Activated naive CD4-positive, alpha-beta T cell treated with anti-CD3 and anti-CD28 coated beads, Interleukin-2, amount 50 U/mL, for 24 hours (primary cell): ENCODE results near the gene WFIKKN2.
A peak's percentile ranks its signal among the peaks of the same experiment; 100 is the strongest.
"Not testable (repeated sequence)": the region's sequence is repeated elsewhere in the genome, so short reads cannot be mapped to it uniquely, and the experiment has no call there.

Source experiments
- H3K27ac Mint-ChIP-seq: one replicate; pipeline ENCODE4 v1.8.0; 2021; ENCODE audit warnings: mild to moderate bottlenecking, mixed read lengths
- H3K27me3 Mint-ChIP-seq: one replicate; pipeline ENCODE4 v1.8.0; 2021; ENCODE audit warnings: mixed read lengths
- H3K36me3 Mint-ChIP-seq: one replicate; pipeline ENCODE4 v1.8.0; 2021; ENCODE audit warnings: mixed read lengths
- H3K4me1 Mint-ChIP-seq: one replicate; pipeline ENCODE4 v1.8.0; 2021; ENCODE audit warnings: mixed read lengths
- H3K4me3 Mint-ChIP-seq: one replicate; pipeline ENCODE4 v1.8.0; 2021; ENCODE audit warnings: mild to moderate bottlenecking, mixed read lengths
- H3K9me3 Mint-ChIP-seq: one replicate; pipeline ENCODE4 v1.8.0; 2021; ENCODE audit warnings: mixed read lengths

Gene WFIKKN2

GRCh38 chr17:50835301-50836234, at the start of gene WFIKKN2:
WFIKKN2 (plus strand) TSS chr17:50835586; CDS start chr17:50835938, 352 bp downstream.
- H3K27ac Mint-ChIP-seq, result peak within 1 kb of the TSS; percentile 84
- H3K36me3 Mint-ChIP-seq, result no peaks in the 10 kb centered on the region
- H3K4me3 Mint-ChIP-seq, result no peak within 1 kb of the TSS
- H3K4me1 Mint-ChIP-seq, result no peaks in the 10 kb centered on the region
- H3K27me3 Mint-ChIP-seq, result peaks cover 4% of the 10 kb centered on the region
- H3K9me3 Mint-ChIP-seq, result no peaks in the 10 kb centered on the region

- Mint-ChIP-seq H3K27me3 (no peaks in the 10 kb centered on the region), H3K36me3 (no peaks in the 10 kb centered on the region), H3K4me1 (peaks cover 11% of the 10 kb centered on the region), H3K27ac (no peak overlapping the region), H3K4me3 (no peak overlapping the region), H3K9me3 (no peaks in the 10 kb centered on the region)
These were observed 49.3 kb upstream of the WFIKKN2 start for GRCh38 chr17:50785946-50786570.

- H3K36me3 Mint-ChIP-seq, result no peaks in the 10 kb centered on the region
- H3K27ac Mint-ChIP-seq, result no peak overlapping the region
- H3K27me3 Mint-ChIP-seq, result no peaks in the 10 kb centered on the region
- H3K4me3 Mint-ChIP-seq, result no peak overlapping the region
- H3K4me1 Mint-ChIP-seq, result peaks cover 5% of the 10 kb centered on the region
- no peaks in the 10 kb centered on the region for H3K9me3 Mint-ChIP-seq
These were observed 48.3 kb upstream of the WFIKKN2 start for GRCh38 chr17:50787106-50787505.

- no peaks in the 10 kb centered on the region for H3K27me3 Mint-ChIP-seq
- H3K9me3 Mint-ChIP-seq, result no peaks in the 10 kb centered on the region
- H3K4me3 Mint-ChIP-seq, result no peak overlapping the region
- H3K27ac Mint-ChIP-seq, result no peak overlapping the region
- no peaks in the 10 kb centered on the region for H3K36me3 Mint-ChIP-seq
- no peaks in the 10 kb centered on the region for H3K4me1 Mint-ChIP-seq
These were observed 44.8 kb upstream of the WFIKKN2 start for GRCh38 chr17:50790618-50791017.

GRCh38 chr17:50792132-50792531, 43.3 kb upstream of the WFIKKN2 start:
- Mint-ChIP-seq H3K9me3 (no peaks in the 10 kb centered on the region), H3K27ac (no peak overlapping the region), H3K27me3 (no peaks in the 10 kb centered on the region), H3K4me3 (no peak overlapping the region), H3K4me1 (no peaks in the 10 kb centered on the region), H3K36me3 (no peaks in the 10 kb centered on the region)

GRCh38 chr17:50793007-50793406, 42.4 kb upstream of the WFIKKN2 start:
- H3K27me3 Mint-ChIP-seq, result no peaks in the 10 kb centered on the region
- H3K9me3 Mint-ChIP-seq, result no peaks in the 10 kb centered on the region
- H3K4me3 Mint-ChIP-seq, result no peak overlapping the region
- H3K4me1 Mint-ChIP-seq, result no peaks in the 10 kb centered on the region
- H3K27ac Mint-ChIP-seq, result no peak overlapping the region
- no peaks in the 10 kb centered on the region for H3K36me3 Mint-ChIP-seq

GRCh38 chr17:50794361-50794760, 41.0 kb upstream of the WFIKKN2 start:
- Mint-ChIP-seq H3K27me3 (no peaks in the 10 kb centered on the region), H3K9me3 (no peaks in the 10 kb centered on the region), H3K4me1 (no peaks in the 10 kb centered on the region), H3K36me3 (no peaks in the 10 kb centered on the region), H3K27ac (no peak overlapping the region), H3K4me3 (no peak overlapping the region)

- Mint-ChIP-seq H3K4me3 (no peak overlapping the region), H3K36me3 (no peaks in the 10 kb centered on the region), H3K27me3 (no peaks in the 10 kb centered on the region), H3K9me3 (no peaks in the 10 kb centered on the region), H3K4me1 (no peaks in the 10 kb centered on the region), H3K27ac (no peak overlapping the region)
These were observed 38.1 kb upstream of the WFIKKN2 start for GRCh38 chr17:50797135-50797810.

GRCh38 chr17:50798424-50799288, 36.7 kb upstream of the WFIKKN2 start:
- H3K36me3 Mint-ChIP-seq, result no peaks in the 10 kb centered on the region
- H3K9me3 Mint-ChIP-seq, result no peaks in the 10 kb centered on the region
- no peaks in the 10 kb centered on the region for H3K27me3 Mint-ChIP-seq
- H3K4me3 Mint-ChIP-seq, result no peak overlapping the region
- H3K27ac Mint-ChIP-seq, result no peak overlapping the region
- H3K4me1 Mint-ChIP-seq, result no peaks in the 10 kb centered on the region

GRCh38 chr17:50799582-50799981, 35.8 kb upstream of the WFIKKN2 start:
- H3K9me3 Mint-ChIP-seq, result no peaks in the 10 kb centered on the region
- no peaks in the 10 kb centered on the region for H3K36me3 Mint-ChIP-seq
- no peak overlapping the region for H3K27ac Mint-ChIP-seq
- no peaks in the 10 kb centered on the region for H3K4me1 Mint-ChIP-seq
- H3K27me3 Mint-ChIP-seq, result no peaks in the 10 kb centered on the region
- no peak overlapping the region for H3K4me3 Mint-ChIP-seq

- H3K4me1 Mint-ChIP-seq, result no peaks in the 10 kb centered on the region
- no peak overlapping the region for H3K4me3 Mint-ChIP-seq
- H3K9me3 Mint-ChIP-seq, result no peaks in the 10 kb centered on the region
- H3K27ac Mint-ChIP-seq, result no peak overlapping the region
- H3K36me3 Mint-ChIP-seq, result no peaks in the 10 kb centered on the region
- H3K27me3 Mint-ChIP-seq, result no peaks in the 10 kb centered on the region
These were observed 35.1 kb upstream of the WFIKKN2 start for GRCh38 chr17:50800196-50800700.

- Mint-ChIP-seq H3K27ac (no peak overlapping the region), H3K27me3 (no peaks in the 10 kb centered on the region), H3K36me3 (no peaks in the 10 kb centered on the region), H3K4me1 (no peaks in the 10 kb centered on the region), H3K9me3 (no peaks in the 10 kb centered on the region), H3K4me3 (no peak overlapping the region)
These were observed 32.5 kb upstream of the WFIKKN2 start for GRCh38 chr17:50802609-50803571.

GRCh38 chr17:50803676-50804075, 31.7 kb upstream of the WFIKKN2 start:
- Mint-ChIP-seq H3K4me3 (no peak overlapping the region), H3K36me3 (no peaks in the 10 kb centered on the region), H3K27me3 (no peaks in the 10 kb centered on the region), H3K27ac (no peak overlapping the region), H3K4me1 (no peaks in the 10 kb centered on the region), H3K9me3 (no peaks in the 10 kb centered on the region)

GRCh38 chr17:50804749-50805475, 30.5 kb upstream of the WFIKKN2 start:
- H3K27ac Mint-ChIP-seq, H3K27me3 Mint-ChIP-seq, H3K36me3 Mint-ChIP-seq, H3K4me1 Mint-ChIP-seq, H3K4me3 Mint-ChIP-seq, H3K9me3 Mint-ChIP-seq: not testable (repeated sequence)
